Brain pericyte (primary cell): ENCODE data around the gene ACADVL.

ENCODE experiments used
- DNase-seq: peaks from one replicate; pipeline ENCODE4 v3.0.0-alpha.2; 2012; ENCODE audit warnings: low read depth, low spot score

ACADVL gene

DNA sequence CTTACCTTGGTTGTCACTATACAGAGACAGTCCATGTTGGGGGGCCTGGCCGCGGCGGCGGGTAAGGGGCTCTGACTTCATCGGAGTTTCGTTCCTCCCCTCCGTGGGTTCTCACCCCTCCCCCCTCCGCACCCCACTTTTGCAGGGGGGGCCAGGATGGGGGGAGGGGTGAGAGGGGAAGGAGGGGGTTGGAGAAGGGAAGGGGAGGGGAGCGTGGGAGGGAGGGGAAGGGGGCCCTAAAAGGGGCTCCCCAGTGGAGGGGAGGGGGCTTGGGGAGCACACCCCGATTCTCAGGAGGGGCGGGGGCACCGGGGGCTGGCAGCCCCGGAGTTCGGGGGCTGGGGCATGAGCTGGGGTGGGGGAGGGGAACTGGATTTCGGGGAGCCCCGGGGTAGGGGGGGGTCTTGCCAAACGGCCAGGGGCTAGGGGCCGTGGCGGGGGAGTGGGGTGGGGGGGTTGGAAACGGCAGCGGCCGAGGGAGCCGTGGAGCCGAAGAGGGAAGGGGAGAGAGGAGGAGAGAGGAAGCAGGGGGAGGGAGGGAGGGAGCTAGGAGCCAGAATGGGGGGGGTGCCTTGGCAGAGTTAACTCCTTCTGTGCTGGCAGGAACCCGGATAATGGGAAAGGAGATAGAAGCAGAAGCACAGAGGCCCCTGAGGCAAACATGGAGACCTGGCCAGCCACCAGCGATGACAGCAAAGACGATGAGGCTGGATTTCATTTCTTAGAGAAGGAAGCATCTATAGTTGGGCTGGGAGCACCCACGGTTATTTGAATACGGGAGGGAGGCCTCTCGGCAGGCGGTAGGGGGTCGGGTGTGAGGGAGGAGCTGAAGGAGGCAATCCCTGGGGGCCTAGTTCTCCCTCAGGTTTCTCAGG lies 2.4 kb upstream of the ACADVL start:
- DNase-seq, result no peak

DNA sequence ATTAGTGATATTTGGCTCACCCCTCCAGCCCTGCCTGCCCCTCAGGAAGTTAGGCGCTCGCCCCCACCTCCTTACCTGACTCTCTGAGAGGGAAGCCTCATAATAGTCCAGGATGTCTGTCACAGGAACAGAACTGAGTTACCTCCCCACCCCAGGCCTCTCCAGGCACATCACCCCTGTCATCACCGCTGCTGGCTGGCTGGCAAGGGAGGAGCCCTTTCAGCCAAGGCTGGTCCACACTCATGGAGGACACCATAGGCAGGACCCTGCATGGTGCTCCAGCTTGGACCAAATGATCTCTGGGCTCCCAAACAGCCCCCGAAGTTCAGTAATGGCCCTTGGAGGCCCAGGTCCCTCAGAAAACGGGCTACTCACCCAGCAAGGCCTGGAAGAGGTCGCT lies 1.6 kb upstream of the ACADVL start:
- DNase-seq, result no peak

DNA sequence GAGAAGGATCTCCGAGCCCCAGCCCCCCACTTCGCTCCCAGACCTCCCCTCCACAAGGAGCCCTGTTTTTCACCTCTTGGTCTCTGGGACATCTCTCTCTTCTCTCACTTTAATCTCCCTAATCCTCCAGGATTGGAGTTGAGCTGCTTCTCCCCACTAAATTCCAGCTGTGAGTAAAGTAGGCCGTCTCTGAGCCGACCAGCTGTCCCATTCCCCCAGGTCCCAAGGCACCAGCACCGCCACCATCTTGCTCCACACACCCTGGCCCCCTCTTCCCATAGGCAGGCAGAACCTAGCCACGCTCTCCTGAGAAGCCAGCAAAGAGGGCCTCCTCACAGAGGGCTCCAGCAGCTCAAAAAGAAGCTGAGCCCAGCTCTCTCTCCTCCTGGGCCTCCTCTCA lies 980 bp upstream of the ACADVL start:
- no peak for DNase-seq

GRCh38 chr17:7219229-7219811 lies 418 bp upstream of the ACADVL start:
- no peak for DNase-seq

DNA sequence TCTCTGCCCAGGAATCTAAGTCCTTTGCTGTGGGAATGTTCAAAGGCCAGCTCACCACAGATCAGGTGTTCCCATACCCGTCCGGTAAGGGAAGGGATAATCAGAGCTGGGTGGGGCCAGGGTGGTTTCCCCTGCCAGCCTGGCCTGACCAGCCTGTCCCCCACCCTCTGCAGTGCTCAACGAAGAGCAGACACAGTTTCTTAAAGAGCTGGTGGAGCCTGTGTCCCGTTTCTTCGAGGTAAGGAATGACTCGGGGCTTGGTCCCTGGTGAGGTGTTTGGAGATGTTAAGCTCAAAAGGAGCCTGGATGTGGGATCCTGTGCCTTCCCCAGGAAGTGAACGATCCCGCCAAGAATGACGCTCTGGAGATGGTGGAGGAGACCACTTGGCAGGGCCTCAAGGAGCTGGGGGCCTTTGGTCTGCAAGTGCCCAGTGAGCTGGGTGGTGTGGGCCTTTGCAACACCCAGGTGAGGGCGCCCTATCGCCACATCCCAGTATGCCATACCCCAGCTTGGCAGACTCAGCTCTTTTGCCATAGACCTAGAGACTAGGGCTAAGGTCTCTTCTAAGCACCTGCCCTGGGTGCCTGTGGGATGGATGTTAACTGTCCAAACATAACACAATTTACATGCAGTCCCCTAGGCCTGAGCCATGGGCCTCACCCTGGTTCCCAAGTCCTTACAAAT lies 997 bp downstream of the ACADVL start:
- DNase-seq, result no peak

- no peak for DNase-seq
These were observed 1.7 kb downstream of the ACADVL start for GRCh38 chr17:7221278-7222092.

- no peak for DNase-seq
These were observed 2.6 kb downstream of the ACADVL start for GRCh38 chr17:7222093-7222971.

- DNase-seq, result no peak
These were observed 3.2 kb downstream of the ACADVL start for GRCh38 chr17:7222972-7223292.

GRCh38 chr17:7223375-7223774 lies 3.6 kb downstream of the ACADVL start:
- DNase-seq, result no peak

GRCh38 chr17:7224110-7224509 lies 4.4 kb downstream of the ACADVL start:
- no peak for DNase-seq

DNA sequence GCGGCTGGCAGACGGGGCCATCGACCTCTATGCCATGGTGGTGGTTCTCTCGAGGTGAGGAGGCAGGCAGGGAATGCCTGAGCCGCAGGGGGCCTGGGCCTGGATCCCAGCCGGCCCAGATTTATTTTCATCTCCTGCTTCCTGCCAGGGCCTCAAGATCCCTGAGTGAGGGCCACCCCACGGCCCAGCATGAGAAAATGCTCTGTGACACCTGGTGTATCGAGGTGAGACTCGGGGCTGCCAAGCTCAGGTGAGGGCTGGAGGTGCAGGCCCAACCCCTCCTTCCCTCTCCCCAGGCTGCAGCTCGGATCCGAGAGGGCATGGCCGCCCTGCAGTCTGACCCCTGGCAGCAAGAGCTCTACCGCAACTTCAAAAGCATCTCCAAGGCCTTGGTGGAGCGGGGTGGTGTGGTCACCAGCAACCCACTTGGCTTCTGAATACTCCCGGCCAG lies 4.9 kb downstream of the ACADVL start:
- DNase-seq, result no peak

GRCh38 chr17:7225711-7226331 lies 6.1 kb downstream of the ACADVL start:
- no peak for DNase-seq

GRCh38 chr17:7226721-7227710 lies 7.3 kb downstream of the ACADVL start:
- DNase-seq, result no peak

DNA sequence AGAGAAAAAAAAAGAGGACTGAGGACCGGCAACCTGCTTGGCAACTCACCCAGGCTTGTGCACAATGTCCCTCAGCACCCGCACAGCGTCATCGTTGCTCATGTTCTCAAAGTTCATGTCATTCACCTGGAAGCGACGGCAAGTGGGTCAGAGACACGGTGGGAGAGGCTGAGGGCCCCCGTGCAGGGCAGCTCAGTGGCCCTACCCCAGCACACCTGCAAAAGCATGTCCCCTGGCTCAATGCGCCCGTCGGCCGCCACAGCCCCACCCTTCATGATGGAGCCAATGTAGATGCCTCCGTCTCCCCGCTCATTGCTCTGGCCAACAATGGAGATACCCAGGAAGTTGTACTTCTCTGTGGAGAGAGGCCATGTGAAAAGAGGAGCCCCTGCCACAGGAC lies 9.2 kb downstream of the ACADVL start:
- DNase-seq, result no peak

DNA sequence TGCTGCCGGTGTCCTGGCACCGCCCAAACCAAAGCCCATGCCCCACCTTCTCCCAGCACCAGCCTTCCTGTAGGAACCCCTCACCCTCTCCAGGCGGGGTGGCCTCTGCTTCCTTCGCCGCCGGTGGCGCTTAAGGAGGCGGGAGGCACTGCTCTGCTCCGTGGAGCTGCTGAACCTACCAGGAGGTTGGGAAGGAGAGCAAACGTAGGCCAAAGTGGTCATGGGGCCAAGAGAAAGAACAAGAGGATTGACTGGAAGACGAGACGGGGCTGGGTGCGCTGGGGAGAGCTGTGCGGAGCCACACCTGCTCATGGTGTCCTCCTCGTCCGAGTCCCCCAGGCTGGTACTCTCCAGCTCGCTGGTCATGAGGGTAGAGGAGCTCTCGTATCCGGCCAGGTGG lies 9.8 kb downstream of the ACADVL start:
- DNase-seq, result no peak

DNA sequence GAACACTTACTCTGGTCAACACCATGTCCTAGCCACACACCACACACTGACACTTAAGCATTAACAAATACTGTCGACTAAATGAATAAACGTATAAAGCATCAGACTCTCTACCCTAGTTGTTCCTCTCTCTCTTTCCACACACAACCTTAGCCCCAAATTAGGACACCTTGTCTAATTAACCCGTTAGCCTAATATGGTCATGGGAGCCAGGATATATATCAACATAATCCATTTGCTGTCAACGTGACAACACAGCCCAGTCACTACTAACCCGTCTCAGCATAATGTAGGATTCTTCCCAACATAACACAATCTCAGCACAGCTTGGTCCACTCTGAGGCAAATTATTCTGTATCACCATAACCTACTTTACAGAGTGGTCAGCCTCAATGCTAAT lies 12.4 kb downstream of the ACADVL start:
- DNase-seq, result no peak

DNA sequence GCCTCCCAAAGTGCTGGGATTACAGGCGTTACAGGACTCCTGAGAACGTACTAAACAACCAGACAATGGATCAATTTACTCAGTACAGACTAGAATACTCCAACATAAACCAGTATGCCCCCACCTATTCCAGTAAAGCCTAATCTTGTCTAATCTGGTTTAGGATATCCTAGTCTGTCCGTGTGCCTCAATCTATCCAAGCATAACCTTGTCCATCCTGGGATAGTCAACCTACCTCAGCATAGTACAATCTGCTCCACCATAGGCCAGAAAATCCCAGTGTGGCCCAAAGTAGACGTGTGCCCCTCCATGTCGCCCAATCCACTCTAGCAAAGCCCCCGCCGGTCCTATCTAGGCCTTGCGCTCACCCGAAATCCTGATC lies 14.0 kb downstream of the ACADVL start:
- DNase-seq, result no peak

- DNase-seq, result peak; percentile 81
These were observed 14.6 kb downstream of the ACADVL start, which contains the start of gene DVL2 for GRCh38 chr17:7234083-7234951. TSS of gene DVL2 (minus strand) at chr17:7234517. CDS start at chr17:7234262, 255 bp downstream.
